CD4-positive, alpha-beta T cell treated with Interleukin-12 subunit alpha and Interleukin-12 subunit beta, for 1 hour (primary cell): ENCODE data around the gene GPR135.
A peak's percentile ranks its signal among the peaks of the same experiment; 100 is the strongest.

Source experiments
- DNase-seq: peaks from one replicate; pipeline ENCODE4 v3.0.0-alpha.2; 2020

The GPR135 gene

DNA sequence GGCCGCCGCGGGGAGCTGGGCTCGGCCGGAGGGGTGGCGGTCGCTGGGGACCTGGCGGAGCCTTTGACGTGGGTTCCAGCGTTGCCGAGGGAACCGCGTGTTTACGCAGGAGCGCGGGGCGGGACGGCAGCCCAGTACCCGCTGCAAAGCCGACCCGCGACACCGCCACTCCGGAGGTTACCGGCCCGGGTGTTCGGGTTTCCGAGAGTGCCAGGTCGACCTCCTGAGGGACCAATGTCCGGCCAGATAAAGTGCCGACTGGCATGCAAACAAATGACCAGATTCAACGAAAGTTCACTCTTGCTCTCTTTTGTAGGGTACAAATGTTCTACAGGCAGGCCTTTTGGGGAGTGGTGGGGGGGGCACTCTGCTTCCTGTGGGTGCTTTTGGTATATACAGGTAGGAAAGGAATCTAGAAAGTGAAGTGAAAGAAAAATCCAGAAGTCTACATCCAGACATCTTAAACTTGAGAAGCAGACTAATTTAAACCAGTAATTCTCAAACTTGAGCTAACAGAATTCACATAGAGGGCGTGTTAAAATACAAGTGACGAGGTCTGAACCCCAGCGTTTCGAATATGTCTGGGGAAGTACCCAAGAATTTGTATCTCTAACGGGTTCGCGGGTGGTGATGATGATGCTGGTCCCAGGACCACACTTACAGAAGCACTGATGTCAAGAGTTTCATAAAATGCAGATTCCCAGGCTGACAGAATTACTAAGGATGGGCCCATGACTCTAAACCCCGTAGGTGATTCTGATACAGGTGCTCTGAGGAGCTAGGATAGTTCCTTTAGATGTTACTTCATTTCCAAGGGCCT lies at the start of gene GPR135:
Gene GPR135, minus strand, starts transcription at position 65 of the 820 bp plus-strand sequence. CDS start 154 bp downstream, outside the sequence.
- DNase-seq = peak; percentile 42

DNA sequence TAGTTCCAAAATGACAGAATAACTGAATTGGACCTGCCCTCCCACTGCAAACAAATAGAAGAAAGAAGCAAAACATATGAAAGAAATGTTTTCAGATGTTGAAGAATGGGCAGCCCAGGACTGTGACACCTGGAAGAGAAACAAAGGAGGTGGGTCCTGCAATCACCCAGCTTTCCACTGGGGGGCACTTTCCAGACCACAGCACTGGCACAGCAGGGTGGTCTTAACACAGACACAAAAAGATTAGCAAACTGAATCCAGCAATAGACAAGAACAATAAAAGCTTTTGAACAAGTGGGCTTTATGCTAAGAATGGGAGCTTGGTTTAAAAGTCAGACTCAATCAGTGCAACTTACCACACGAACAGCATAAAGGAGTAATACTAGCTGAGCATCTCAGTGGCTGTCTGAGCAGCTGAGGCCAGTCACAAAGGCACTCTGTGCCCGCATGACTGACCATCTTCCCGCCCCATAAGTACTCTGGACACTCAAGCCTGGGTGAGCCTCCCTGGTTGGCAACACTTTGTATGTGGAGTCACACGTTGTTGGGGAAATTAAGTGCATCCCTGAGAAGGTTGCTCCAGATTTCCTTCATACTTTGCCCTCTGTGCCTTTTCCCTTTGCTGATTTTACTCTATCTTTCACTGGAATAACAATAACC lies 46.9 kb upstream of the GPR135 start:
- DNase-seq = peak; percentile 8

GRCh38 chr14:59510966-59511365 lies 45.8 kb upstream of the GPR135 start:
- no peak for DNase-seq

GRCh38 chr14:59510001-59510400 lies 44.8 kb upstream of the GPR135 start:
- DNase-seq = no peak

DNA sequence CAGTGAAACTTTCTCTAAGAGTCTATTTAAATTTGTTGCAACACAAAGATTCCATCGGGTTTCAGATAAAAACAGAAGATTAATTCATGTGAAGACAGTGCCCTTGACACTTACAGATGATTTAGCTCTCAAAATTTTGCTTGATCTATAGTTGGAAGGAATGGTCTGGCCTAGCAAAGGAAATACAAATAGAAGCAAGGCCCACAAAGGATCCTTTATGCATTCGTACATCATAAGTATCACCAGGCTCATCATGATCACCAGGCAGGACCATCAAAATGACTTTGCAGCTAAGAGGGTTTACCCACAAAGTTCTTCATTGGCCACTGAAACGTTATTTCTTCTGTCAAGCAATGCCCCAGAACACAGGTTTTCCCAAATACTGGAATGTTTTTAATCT lies 43.9 kb upstream of the GPR135 start:
- DNase-seq = no peak

- DNase-seq = no peak
Observed at GRCh38 chr14:59507752-59508103, 42.5 kb upstream of the GPR135 start.

DNA sequence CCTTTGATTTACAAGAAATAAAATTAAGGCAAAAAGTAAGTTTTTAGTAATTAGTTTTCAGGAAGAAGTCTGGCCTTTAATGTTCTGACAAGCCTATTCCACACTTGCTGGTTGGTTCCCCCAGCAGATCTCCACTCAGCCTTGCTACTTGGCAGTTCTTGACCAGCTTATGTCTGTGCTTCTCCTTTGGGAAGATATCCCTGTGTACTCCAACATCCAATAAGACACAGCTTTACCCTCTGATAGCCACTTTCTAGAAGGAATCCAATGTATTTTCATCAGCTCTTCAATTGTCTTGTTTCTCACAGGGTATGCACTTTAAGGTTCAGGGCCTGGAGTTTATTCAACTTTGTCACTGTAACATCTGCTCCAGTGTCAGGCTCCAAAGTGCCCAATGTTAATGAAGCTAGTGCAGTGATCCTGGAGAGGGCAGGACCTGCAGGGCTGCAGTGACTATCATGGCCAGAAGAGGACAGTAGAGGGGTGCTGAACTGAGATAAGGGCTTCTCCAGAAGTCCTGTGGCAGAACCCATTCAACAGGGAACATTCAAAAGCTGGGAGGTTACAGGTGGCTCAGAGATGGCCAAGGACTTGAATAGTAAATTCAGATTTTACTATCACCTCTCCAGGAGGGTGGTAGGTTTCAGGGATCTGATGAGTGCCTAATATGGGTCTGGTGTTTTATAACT lies 42.0 kb upstream of the GPR135 start:
- peak; percentile 46 for DNase-seq

- DNase-seq = no peak
Observed at GRCh38 chr14:59503256-59503655, 38.1 kb upstream of the GPR135 start.

DNA sequence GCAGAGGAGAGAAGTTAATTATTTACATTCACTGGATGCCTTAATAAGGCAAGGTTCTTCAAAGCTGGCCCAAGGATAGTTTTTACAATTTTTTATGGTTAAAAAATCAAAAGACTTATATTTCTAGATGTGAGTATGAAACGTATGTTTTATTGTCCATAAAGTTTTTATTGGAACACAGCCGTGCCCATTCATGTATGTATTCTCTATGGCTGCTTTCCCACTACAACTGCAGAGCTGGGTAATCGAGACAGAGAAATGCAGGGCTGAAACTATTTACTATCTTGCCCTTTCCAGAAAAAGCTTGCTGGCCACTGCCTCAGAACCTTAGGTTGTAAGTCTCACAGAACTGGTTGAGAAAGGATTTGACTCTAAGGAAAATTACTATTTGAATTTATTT lies 35.6 kb upstream of the GPR135 start:
- no peak for DNase-seq

GRCh38 chr14:59492384-59492783 lies 27.2 kb upstream of the GPR135 start:
- DNase-seq = no peak

DNA sequence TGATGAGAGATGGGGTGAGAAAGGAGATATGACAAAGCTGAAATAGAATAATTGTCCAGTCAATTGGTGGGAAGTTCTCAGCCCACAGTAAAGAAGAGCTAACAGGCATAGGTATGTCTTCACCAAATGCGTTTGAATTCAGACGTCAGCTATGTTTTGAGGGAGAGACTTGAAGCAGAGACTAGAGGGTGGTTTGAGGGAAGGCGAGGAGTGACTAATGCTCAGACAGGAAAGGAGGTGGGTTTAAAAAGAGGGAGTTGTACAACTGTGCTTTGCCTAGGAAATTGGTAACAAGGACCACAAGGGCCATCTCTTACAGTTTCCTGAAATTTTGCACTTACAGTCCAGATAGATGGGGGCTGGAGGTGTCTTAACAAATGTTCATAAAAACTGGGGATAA lies 25.6 kb upstream of the GPR135 start:
- DNase-seq = no peak

GRCh38 chr14:59484639-59485175 lies 19.5 kb upstream of the GPR135 start:
- DNase-seq = no peak

- DNase-seq = peak; percentile 96
Observed at GRCh38 chr14:59483819-59484638, 18.8 kb upstream of the GPR135 start, which contains the start of the genes JKAMP and L3HYPDH. JKAMP (plus strand) TSS chr14:59484517; CDS start chr14:59484590, 73 bp downstream. L3HYPDH (minus strand) TSS chr14:59484408; CDS start chr14:59484316, 92 bp downstream.

- DNase-seq = no peak
Observed at GRCh38 chr14:59483363-59483762, 18.2 kb upstream of the GPR135 start.

DNA sequence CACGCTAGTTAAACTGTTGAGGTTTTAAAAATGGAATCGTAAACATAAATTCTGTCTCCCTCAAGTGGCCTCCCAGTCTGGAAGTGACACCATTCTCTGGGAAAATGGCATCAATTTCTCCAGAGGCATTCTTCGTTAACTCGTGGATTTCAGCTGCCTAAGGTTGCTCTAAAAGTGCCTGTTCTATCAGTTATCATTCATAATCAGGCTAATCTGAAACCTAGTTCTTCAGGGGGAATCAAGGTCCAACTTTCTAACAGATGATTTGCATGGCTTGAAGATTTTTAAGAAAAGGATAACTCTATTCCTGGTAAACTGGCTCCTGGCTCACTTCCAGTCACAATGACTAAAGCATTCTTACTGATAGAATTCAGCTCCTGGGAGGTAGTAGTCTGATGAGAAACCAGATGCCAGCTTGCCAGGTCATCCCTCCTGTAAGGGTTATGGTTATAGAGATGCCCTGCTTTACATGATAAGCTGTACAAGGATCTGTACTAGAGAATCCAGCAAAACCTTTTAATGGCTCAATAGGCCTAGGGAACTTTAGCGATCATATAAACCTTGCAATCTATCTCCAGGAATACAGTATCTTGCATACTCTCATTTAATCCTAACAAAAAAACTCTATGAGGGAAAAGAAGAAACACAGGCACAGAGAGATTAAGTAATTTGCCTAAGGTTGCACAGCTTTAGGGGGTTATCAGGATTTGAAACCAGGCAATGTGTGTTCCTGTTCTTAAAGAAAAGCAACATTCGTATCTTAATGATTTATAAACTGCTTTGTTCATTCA lies 17.6 kb upstream of the GPR135 start:
- no peak for DNase-seq

- DNase-seq = no peak
Observed at GRCh38 chr14:59481871-59482540, 16.8 kb upstream of the GPR135 start.

- DNase-seq = no peak
Observed at GRCh38 chr14:59481407-59481806, 16.2 kb upstream of the GPR135 start.

- DNase-seq = no peak
Observed at GRCh38 chr14:59480166-59480565, 15.0 kb upstream of the GPR135 start.

DNA sequence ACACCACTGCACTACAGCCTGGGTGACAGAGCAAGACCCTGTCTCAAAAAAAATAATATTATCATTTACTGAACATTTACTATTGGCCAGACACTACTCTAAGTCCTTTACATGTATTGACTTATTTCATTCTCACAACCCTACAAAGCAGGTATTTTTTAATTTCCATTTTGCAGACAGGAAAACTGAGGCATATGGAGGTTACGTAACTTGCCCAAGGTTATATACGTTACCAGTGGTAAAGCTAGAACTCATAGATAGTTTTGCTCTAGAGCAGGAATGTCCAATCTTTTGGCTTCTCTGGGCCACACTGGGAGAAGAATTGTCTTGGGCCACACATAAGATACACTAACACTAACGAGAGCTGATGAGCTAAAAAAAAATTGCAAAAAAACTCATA lies 13.4 kb upstream of the GPR135 start:
- no peak for DNase-seq

DNA sequence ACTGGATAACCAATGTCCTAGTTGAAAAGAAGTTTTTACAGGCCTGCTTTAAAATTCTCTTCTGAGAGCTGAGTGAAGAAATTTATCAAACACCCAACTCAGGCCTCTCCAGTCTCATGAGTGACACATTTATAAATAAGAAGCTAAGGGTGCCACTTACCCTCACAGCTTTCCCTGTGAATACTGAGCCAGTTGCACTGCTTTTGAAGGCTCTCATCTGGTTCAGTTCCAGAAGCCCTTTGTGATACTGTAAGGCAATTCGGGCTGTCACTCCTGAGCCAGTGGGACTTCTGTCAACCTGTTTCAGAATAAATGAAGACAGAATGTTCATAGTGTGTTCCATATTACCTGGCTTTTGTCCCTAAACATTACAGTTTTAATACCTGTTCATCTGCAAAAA lies 10.5 kb upstream of the GPR135 start:
- DNase-seq = no peak

DNA sequence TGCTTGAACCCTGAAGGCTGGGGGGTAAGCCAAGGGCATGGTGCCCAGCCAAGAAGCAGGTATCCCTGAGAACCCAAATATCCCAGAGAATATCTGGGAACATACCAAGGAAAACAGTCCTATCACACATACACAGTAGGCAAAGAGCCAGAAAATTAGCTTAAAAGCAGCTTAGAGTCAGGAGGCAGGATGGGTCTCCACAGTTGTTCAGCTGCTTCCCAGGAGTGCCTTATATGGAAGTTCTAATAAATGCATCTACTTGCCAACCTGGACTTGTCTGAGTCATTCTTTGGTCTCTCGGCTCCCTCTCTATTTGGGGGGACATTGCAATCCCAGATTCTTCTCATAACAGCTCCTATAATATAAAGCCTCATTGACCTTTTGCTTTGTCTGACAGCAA lies 9.0 kb upstream of the GPR135 start:
- no peak for DNase-seq
